Body of pancreas (tissue), 4 donors: ENCODE results near the gene RHBDF2. TPM values are rescaled to one million over a fixed set of nuclear protein-coding genes. Genes with fewer than 3 reads are reported as not detected.

Experiments
- ATAC-seq: fragments of 150-250 bp; one replicate; pipeline ENCODE4 v1.9.1; 2016
- DNase-seq, 4 donors: peaks; one replicate each; pipeline ENCODE4 v3.0.0-alpha.2; 2019
- H3K27ac ChIP-seq, 4 donors: fragments of 200-600 bp; sonication (generic); 1 replicate in 3 of 4; 2 replicates in 1 of 4; pipeline versions ENCODE4 v1.5.1 to v1.6.1; 2016 to 2019; ENCODE audit warnings: mild to moderate bottlenecking in 1 of 4, mixed read lengths in 1 of 4, moderate library complexity in 1 of 4
- H3K27me3 ChIP-seq, 2 donors: fragments of 200-600 bp; sonication (generic); one replicate each; pipeline ENCODE4 v1.6.0; 2016; ENCODE audit warnings: mild to moderate bottlenecking in 1 of 2
- H3K36me3 ChIP-seq, 2 donors: fragments of 200-600 bp; sonication (generic); replicated peaks in 1 of 2; 2 replicates each; pipeline ENCODE4 v1.5.1; 2016; ENCODE audit warnings: low read depth in 2 of 2; ENCODE audit not compliant: insufficient read depth in 1 of 2
- H3K4me1 ChIP-seq: fragments of 200-600 bp; sonication (generic); one replicate; pipeline ENCODE4 v1.6.0; 2016
- H3K4me3 ChIP-seq, 2 donors: fragments of 200-600 bp; sonication (generic); 1 replicate in 1 of 2; 2 replicates in 1 of 2; pipeline ENCODE4 v1.5.1; 2016 to 2019
- H3K9me3 ChIP-seq, 3 donors: fragments of 200-600 bp; sonication (generic); 1 replicate in 2 of 3; 2 replicates in 1 of 3; pipeline ENCODE4 v1.5.1; 2016
- POLR2A ChIP-seq, 3 donors: fragments of 450-650 bp; IDR thresholded peaks; one replicate each; pipeline ENCODE4 v1.6.1; 2016; ENCODE audit warnings: antibody characterized with exemption in 3 of 3, mild to moderate bottlenecking in 2 of 3
- WGBS, 2 donors: methylation state at CpG; one replicate each; pipeline ENCODE4 v1.1.5; 2017; 5-methylcytosine and 5-hydroxymethylcytosine counted together
- intact Hi-C: fragments of 100-400 bp; cut with DNase I; formaldehyde crosslinking; loops from one replicate; pipeline ENCODE4 v1.15.1; 2023
- total RNA-seq, 2 donors: library from RNA; depleted of rRNA; stranded (reverse); fragments of >200 nt; gene quantifications; one replicate each; pipeline ENCODE4 v1.1.0, GENCODE V29; 2016
- TF ChIP-seq, protein P1 (sequence below), 7 experiments: fragments of 450-650 bp in 4 of 7; fragments of 200-600 bp in 3 of 7; sonication (generic) in 3 of 7; IDR thresholded peaks; one replicate each; pipeline ENCODE4 v1.5.1; 2016 to 2019; ENCODE audit warnings: antibody characterized with exemption in 7 of 7

Gene RHBDF2
- total RNA-seq, 2 donors from 2014 or later, result 23.1 to 48.1 TPM

DNA sequence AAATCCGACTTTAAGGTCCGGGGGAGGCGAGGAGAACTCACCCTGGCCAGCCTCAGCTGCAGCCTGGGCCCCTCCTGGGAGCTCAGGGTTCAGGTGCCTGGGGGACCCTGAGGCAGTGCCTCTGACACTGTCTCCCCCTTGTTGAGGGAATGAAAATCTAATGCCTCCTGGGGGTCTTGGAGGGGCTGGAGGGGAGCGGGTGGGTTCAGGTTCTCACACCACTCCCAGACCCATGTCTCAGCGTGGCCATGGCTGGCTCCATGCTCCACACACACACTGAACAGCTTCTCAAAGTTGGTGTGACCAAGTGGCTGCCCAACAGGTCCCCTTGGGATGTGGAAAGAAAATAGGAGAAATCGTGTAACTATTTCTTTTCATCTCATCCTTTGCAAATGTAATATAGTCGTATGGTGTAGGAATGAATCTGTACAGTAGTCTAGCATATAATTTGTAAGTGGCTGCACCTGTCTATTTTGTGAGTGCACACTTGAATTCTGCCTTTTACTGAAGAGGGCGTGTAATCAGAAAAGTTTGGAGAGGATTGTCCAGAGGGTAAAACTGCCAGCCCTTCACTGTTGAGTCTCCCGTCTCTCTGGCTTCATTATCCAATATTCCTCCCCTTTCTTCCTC lies 37.8 kb upstream of the RHBDF2 start:
- no peak for ATAC-seq
- WGBS, 2 donors, result 90% methylated on average over 9 of the region's 9 CpGs
- H3K36me3 ChIP-seq, result no peaks in the 10 kb centered on the region
- H3K9me3 ChIP-seq, result no peaks in the 10 kb centered on the region
- intact Hi-C loops, result no loop called here
- peaks cover 3 to 10% of the 10 kb centered on the region in 2 donors for H3K27me3 ChIP-seq
- H3K4me3 ChIP-seq, result no peak overlapping the region
- no peak for DNase-seq
- no peak for TF ChIP-seq POLR2A (IDR thresholded peaks at IDR 0.05)
- TF ChIP-seq, protein P1, sequence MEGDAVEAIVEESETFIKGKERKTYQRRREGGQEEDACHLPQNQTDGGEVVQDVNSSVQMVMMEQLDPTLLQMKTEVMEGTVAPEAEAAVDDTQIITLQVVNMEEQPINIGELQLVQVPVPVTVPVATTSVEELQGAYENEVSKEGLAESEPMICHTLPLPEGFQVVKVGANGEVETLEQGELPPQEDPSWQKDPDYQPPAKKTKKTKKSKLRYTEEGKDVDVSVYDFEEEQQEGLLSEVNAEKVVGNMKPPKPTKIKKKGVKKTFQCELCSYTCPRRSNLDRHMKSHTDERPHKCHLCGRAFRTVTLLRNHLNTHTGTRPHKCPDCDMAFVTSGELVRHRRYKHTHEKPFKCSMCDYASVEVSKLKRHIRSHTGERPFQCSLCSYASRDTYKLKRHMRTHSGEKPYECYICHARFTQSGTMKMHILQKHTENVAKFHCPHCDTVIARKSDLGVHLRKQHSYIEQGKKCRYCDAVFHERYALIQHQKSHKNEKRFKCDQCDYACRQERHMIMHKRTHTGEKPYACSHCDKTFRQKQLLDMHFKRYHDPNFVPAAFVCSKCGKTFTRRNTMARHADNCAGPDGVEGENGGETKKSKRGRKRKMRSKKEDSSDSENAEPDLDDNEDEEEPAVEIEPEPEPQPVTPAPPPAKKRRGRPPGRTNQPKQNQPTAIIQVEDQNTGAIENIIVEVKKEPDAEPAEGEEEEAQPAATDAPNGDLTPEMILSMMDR (IDR thresholded peaks at IDR 0.05), result no peak
- peaks cover 33% of the 10 kb centered on the region for H3K4me1 ChIP-seq
- no peak overlapping the region for H3K27ac ChIP-seq

GRCh38 chr17:76538281-76538931 lies 37.2 kb upstream of the RHBDF2 start:
- no peak for ATAC-seq
- intact Hi-C loops, result no loop called here
- 48 to 74% methylated on average over 10 to 33 of the region's 37 CpGs for WGBS, 2 donors
- no peaks in the 10 kb centered on the region for H3K36me3 ChIP-seq
- peaks cover 0 to 10% of the 10 kb centered on the region in 2 donors for H3K27me3 ChIP-seq
- no peak for DNase-seq
- no peak for TF ChIP-seq POLR2A (IDR thresholded peaks at IDR 0.05)
- TF ChIP-seq, protein P1 (IDR thresholded peaks at IDR 0.05), result no peak
- peak overlapping the region in 3 of 4 donors; percentile 29 to 50 (median 43) for H3K27ac ChIP-seq
- H3K4me1 ChIP-seq, result peaks cover 29% of the 10 kb centered on the region
- H3K4me3 ChIP-seq, result no peak overlapping the region
- H3K9me3 ChIP-seq, result no peaks in the 10 kb centered on the region

GRCh38 chr17:76537578-76538280 lies 36.5 kb upstream of the RHBDF2 start, which contains the start of gene CYGB:
TSS of gene CYGB (minus strand) at chr17:76537709. CDS start at chr17:76537542, 167 bp downstream.
- DNase-seq (no peak), ATAC-seq (no peak)
- WGBS, 2 donors, result 2% methylated on average over 20 to 89 of the region's 95 CpGs
- no peaks in the 10 kb centered on the region for H3K9me3 ChIP-seq
- TF ChIP-seq, protein P1 (IDR thresholded peaks at IDR 0.05), result no peak
- no peak for TF ChIP-seq POLR2A (IDR thresholded peaks at IDR 0.05)
- peaks cover 0 to 10% of the 10 kb centered on the region in 2 donors for H3K27me3 ChIP-seq
- peak within 1 kb of the TSS in 3 of 4 donors; percentile 29 to 50 (median 43) for H3K27ac ChIP-seq
- no peak within 1 kb of the TSS for H3K4me3 ChIP-seq
- intact Hi-C loops, result no loop called here
- no peaks in the 10 kb centered on the region for H3K36me3 ChIP-seq
- H3K4me1 ChIP-seq, result peaks cover 29% of the 10 kb centered on the region

GRCh38 chr17:76537288-76537577 lies 36.0 kb upstream of the RHBDF2 start:
- DNase-seq (peak in 3 of 4 donors; percentile 33 to 56 (median 52)), ATAC-seq (no peak)
- Histone ChIP-seq H3K27me3 (peaks cover 0 to 10% of the 10 kb centered on the region in 2 donors), H3K36me3 (no peaks in the 10 kb centered on the region), H3K9me3 (no peaks in the 10 kb centered on the region), H3K27ac (no peak overlapping the region), H3K4me3 (no peak overlapping the region), H3K4me1 (peaks cover 29% of the 10 kb centered on the region)
- 2% methylated on average over 21 of the region's 26 CpGs; no CpG with 5 or more reads in 1 of the 2 donors for WGBS, 2 donors
- intact Hi-C loops, result no loop called here
- no peak for TF ChIP-seq POLR2A (IDR thresholded peaks at IDR 0.05)
- TF ChIP-seq, protein P1 (IDR thresholded peaks at IDR 0.05), result no peak
